Measurements from ENCODE around the gene ZNF467. TPM values are rescaled to one million over a fixed set of nuclear protein-coding genes. Genes with fewer than 3 reads are reported as not detected.

The ZNF467 gene
- total and polyA plus RNA-seq, 2 donors (not counting 1 experiment from before 2014, with no cell fraction given), result 0.39 to 1.1 TPM

GRCh38 chr7:149725426-149725821 lies 48.0 kb downstream of the ZNF467 start:
- no peak for DNase-seq
- H3K27me3 Mint-ChIP-seq, result no peaks in the 10 kb centered on the region
- ATAC-seq (ENCODE audit: low read depth), result no peak
- no peaks in the 10 kb centered on the region for H3K9me3 Mint-ChIP-seq (ENCODE audit: insufficient read depth)
- ChIA-PET POLR2A (no interaction called here), CTCF (interaction anchor here (2.9 kb wide), 1 partner anchor 16 kb away, joined by 10 read pairs; no protein-coding TSS in a partner anchor)
- Histone ChIP-seq H3K27ac (ENCODE audit: low read length in 2 of 2) (no peak overlapping the region), H3K9ac (ENCODE audit: low read length) (no peak overlapping the region), H3K79me2 (ENCODE audit: control insufficient read depth, insufficient read depth, low read length) (no peaks in the 10 kb centered on the region), H3K4me1 (ENCODE audit: control insufficient read depth in 2 of 2, insufficient read depth in 2 of 2, low read length in 2 of 2) (no peaks in the 10 kb centered on the region), H3K27me3 (replicated peaks in 1 of 4; ENCODE audit: control extremely low read depth in 1 of 4, control insufficient read depth in 3 of 4, insufficient read depth in 4 of 4, low read length in 3 of 4) (no peaks in the 10 kb centered on the region), H3K36me3 (replicated peaks in 1 of 2; ENCODE audit: control extremely low read depth in 1 of 2, control insufficient read depth in 1 of 2, extremely low read depth in 1 of 2, insufficient read depth in 2 of 2, low read length in 1 of 2) (peaks cover 0 to 32% of the 10 kb centered on the region in 2 experiments), H4K20me1 (ENCODE audit: control insufficient read depth, insufficient read depth, low read length, poor library complexity, severe bottlenecking) (no peaks in the 10 kb centered on the region), H3K4me3 (ENCODE audit: control extremely low read depth in 1 of 5, extremely low read depth in 1 of 5, insufficient read depth in 1 of 5, low read depth in 2 of 5, low read length in 4 of 5) (no peak overlapping the region), H2AFZ (ENCODE audit: insufficient read depth, low read depth, low read length, poor library complexity, severe bottlenecking) (no peak overlapping the region), H3K9me3 (ENCODE audit: control extremely low read depth in 1 of 3, control insufficient read depth in 2 of 3, insufficient read depth in 1 of 3, low read length in 2 of 3) (no peaks in the 10 kb centered on the region), H3K4me2 (replicated peaks; ENCODE audit: low read depth, low read length, poor library complexity, severe bottlenecking) (no peak overlapping the region)
- no peak overlapping the region for H3K4me3 Mint-ChIP-seq
- intact Hi-C loops (cut with micrococcal nuclease), result no loop called here
- no peaks in the 10 kb centered on the region for H3K4me1 Mint-ChIP-seq
- no peak for TF ChIP-seq CTCF (IDR thresholded peaks at IDR 0.05)
- no peak for TF ChIP-seq EZH2 (IDR thresholded peaks at IDR 0.05; ENCODE audit: borderline replicate concordance, insufficient read depth, low read depth, low read length, poor library complexity, severe bottlenecking)
- 48% methylated on average over 9 of the region's 12 CpGs for WGBS (ENCODE audit: insufficient coverage)
- no peak overlapping the region for H3K27ac Mint-ChIP-seq

DNA sequence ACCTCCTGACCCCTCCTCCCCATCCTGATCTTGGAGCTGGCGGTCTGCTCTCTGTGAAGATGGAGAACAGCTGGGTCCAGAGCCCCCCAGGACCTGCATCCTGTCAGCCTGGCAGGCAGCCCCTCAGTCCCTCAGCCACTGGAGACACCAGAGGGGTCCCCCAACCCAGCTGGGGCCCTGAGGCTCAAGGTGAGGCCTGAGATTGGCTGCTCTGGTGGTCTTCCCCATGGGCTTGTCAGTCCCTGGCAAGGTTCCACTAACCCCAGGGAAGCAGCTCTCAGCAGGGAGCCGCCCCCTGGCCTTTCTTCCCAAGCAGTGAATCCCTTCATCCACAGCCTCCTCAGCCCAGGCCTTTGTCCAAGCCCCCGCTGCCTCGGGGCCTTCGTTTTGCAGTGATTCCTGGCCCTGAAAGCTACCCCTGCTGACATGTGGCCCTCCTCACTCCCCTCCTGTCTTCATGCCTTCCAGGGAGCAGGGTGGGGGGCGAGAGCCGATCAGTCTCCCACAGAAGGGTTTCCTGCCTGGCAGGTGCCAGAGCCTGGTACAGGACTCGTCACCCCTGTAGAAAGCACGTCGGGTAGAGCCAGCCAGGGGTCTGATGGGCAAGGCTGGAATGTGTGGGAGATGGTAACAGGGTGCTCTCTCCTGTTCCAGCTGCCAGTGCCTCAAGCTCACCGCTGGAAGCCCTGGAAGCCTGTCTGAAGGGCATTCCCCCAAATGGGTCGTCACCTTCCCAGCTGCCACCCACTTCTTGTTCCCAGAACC lies 48.5 kb downstream of the ZNF467 start:
- no peak overlapping the region for H3K27ac Mint-ChIP-seq
- 90% methylated on average over 7 of the region's 12 CpGs for WGBS (ENCODE audit: insufficient coverage)

More for the DNA sequence above, 48.5 kb downstream of the ZNF467 start:
- ChIA-PET CTCF (interaction anchor here (2.9 kb wide), 1 partner anchor 17 kb away, joined by 10 read pairs; no protein-coding TSS in a partner anchor), POLR2A (no interaction called here)
- Histone ChIP-seq H3K36me3 (replicated peaks in 1 of 2; ENCODE audit: control extremely low read depth in 1 of 2, control insufficient read depth in 1 of 2, extremely low read depth in 1 of 2, insufficient read depth in 2 of 2, low read length in 1 of 2) (peaks cover 0 to 35% of the 10 kb centered on the region in 2 experiments), H3K4me3 (ENCODE audit: control extremely low read depth in 1 of 5, extremely low read depth in 1 of 5, insufficient read depth in 1 of 5, low read depth in 2 of 5, low read length in 4 of 5) (no peak overlapping the region), H3K4me2 (replicated peaks; ENCODE audit: low read depth, low read length, poor library complexity, severe bottlenecking) (no peak overlapping the region), H3K9me3 (ENCODE audit: control extremely low read depth in 1 of 3, control insufficient read depth in 2 of 3, insufficient read depth in 1 of 3, low read length in 2 of 3) (no peaks in the 10 kb centered on the region), H3K79me2 (ENCODE audit: control insufficient read depth, insufficient read depth, low read length) (no peaks in the 10 kb centered on the region), H3K27me3 (replicated peaks in 1 of 4; ENCODE audit: control extremely low read depth in 1 of 4, control insufficient read depth in 3 of 4, insufficient read depth in 4 of 4, low read length in 3 of 4) (no peaks in the 10 kb centered on the region), H3K4me1 (ENCODE audit: control insufficient read depth in 2 of 2, insufficient read depth in 2 of 2, low read length in 2 of 2) (no peaks in the 10 kb centered on the region), H3K9ac (ENCODE audit: low read length) (no peak overlapping the region), H2AFZ (ENCODE audit: insufficient read depth, low read depth, low read length, poor library complexity, severe bottlenecking) (no peak overlapping the region), H3K27ac (ENCODE audit: low read length in 2 of 2) (no peak overlapping the region), H4K20me1 (ENCODE audit: control insufficient read depth, insufficient read depth, low read length, poor library complexity, severe bottlenecking) (no peaks in the 10 kb centered on the region)
- no peak for DNase-seq
- no peaks in the 10 kb centered on the region for H3K9me3 Mint-ChIP-seq (ENCODE audit: insufficient read depth)
- TF ChIP-seq EZH2 (IDR thresholded peaks at IDR 0.05; ENCODE audit: borderline replicate concordance, insufficient read depth, low read depth, low read length, poor library complexity, severe bottlenecking) (no peak), CTCF (IDR thresholded peaks at IDR 0.05) (no peak)
- H3K27me3 Mint-ChIP-seq, result no peaks in the 10 kb centered on the region
- H3K4me3 Mint-ChIP-seq, result no peak overlapping the region
- no peaks in the 10 kb centered on the region for H3K4me1 Mint-ChIP-seq
- ATAC-seq (ENCODE audit: low read depth), result no peak
- intact Hi-C loops (cut with micrococcal nuclease), result no loop called here

Data from B cell (primary cell).